HG02642 (cell line): ENCODE data around the gene DHRS9.

ENCODE experiments used
- ATAC-seq: cut with Tn5 transposase; IDR thresholded peaks from one replicate; pipeline ENCODE4 v1.9.1; 2021; ENCODE audit warnings: mild to moderate bottlenecking; ENCODE audit not compliant: unreplicated experiment, poor library complexity

Gene DHRS9

GRCh38 chr2:169091761-169092519 is 22.6 kb downstream of the DHRS9 start:
- ATAC-seq = no peak

GRCh38 chr2:169093535-169093934 is 24.2 kb downstream of the DHRS9 start:
- no peak for ATAC-seq

- no peak for ATAC-seq
These were observed 25.3 kb downstream of the DHRS9 start for GRCh38 chr2:169094676-169095075.

GRCh38 chr2:169095621-169096105 is 26.3 kb downstream of the DHRS9 start:
- no peak for ATAC-seq

- no peak for ATAC-seq
These were observed 35.5 kb downstream of the DHRS9 start for GRCh38 chr2:169104848-169105247.

- ATAC-seq = no peak
These were observed 36.1 kb downstream of the DHRS9 start for GRCh38 chr2:169105476-169105875.

GRCh38 chr2:169106134-169106533 is 36.8 kb downstream of the DHRS9 start:
- ATAC-seq = no peak

GRCh38 chr2:169106563-169107545 is 37.5 kb downstream of the DHRS9 start:
- no peak for ATAC-seq

- ATAC-seq = peak; percentile 85
These were observed 38.3 kb downstream of the DHRS9 start for GRCh38 chr2:169107645-169108044.

GRCh38 chr2:169108099-169108884 is 38.9 kb downstream of the DHRS9 start:
- ATAC-seq = no peak

- ATAC-seq = peak; percentile 62
These were observed 40.4 kb downstream of the DHRS9 start for GRCh38 chr2:169109502-169110409.

- no peak for ATAC-seq
These were observed 41.1 kb downstream of the DHRS9 start for GRCh38 chr2:169110419-169110818.

GRCh38 chr2:169110916-169111315 is 41.6 kb downstream of the DHRS9 start:
- ATAC-seq = no peak

- no peak for ATAC-seq
These were observed 43.5 kb downstream of the DHRS9 start for GRCh38 chr2:169112841-169113240.

GRCh38 chr2:169114056-169114455 is 44.7 kb downstream of the DHRS9 start:
- no peak for ATAC-seq

GRCh38 chr2:169116327-169116726 is 47.0 kb downstream of the DHRS9 start:
- ATAC-seq = no peak

- ATAC-seq = no peak
These were observed 47.6 kb downstream of the DHRS9 start for GRCh38 chr2:169116993-169117392.

GRCh38 chr2:169118060-169118459 is 48.7 kb downstream of the DHRS9 start:
- ATAC-seq = no peak

- no peak for ATAC-seq
These were observed 49.9 kb downstream of the DHRS9 start for GRCh38 chr2:169119123-169119760.
